NCI-H748 treated with DMSO at 0.1 percent for 48 hours (cell line): ENCODE data around the gene TTYH3.

Experiments used
- DNase-seq: peaks from one replicate; lab custom pipeline; 2025; lab: John Stamatoyannopoulos, UW

TTYH3 gene

DNA sequence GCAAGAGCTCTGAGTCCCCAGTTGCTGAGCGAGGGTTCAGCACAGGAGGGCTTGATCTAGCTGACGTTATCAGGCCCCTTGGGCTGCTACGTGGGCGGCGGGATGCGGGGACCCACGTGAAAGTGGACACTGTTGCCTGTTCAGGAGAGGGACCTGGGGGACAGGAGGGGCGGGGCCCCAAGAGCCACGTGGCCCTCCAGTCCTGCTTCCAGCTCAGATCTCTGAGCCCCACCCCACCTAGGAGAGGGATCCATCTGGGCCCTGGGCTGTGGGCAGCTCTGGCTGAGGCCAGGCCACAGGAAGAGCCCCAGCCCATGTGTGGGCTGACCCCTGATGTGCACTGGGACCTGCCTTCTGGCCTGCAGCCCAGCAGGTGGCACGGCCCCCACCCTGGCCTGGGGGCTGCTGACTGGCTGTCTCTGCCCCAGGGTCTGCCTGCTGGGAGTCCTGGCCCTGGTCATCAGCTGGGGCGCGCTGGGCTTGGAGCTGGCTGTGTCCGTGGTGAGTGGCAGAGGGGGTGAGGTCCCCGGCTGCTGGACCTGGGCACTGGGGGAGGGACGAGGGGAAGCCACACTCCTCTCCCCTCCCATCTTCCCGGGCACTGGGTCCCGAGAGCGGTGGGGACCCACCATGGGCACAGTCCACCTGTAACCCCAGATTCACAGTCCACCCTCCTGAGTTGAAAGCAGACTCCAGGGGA is 17.5 kb downstream of the TTYH3 start:
- DNase-seq = no peak

DNA sequence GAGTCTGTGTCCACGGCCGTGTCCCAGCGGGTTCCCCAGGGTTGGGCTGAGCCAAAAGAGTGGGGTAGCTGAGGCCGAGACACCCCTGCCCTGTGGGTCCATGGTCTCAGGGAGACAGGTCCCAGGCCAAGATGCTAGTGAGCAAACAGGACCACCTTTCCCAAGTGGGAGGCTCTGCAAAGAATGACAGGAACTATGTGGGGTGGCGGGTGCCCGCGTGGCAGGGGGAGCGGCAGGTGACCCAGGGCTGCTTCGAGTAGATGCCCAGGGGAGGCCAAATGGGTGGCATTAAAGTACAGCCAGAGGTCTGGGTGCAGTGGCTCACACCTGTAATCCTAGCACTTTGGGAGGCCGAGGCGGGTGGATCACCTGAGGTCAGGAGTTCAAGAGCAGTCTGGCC is 18.2 kb downstream of the TTYH3 start:
- DNase-seq = no peak

DNA sequence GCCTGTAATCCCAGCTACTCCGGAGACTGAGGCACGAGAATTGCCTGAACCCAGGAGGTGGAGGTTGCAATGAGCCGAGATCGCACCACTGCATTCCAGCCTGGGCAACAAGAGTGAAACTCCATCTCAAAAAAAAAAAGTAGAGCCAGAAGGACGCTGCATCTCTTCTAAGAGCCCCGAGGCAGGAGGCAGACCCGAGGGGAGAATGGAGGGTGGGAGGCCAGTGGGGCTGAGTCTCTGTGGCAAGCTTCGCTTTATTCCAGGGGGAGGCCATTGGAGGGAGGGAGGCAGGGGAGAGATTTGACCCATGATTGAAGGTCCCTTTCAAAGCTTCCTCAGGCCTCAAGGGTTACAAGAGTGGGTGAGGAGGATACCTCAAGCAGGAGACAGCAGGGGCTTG is 18.7 kb downstream of the TTYH3 start:
- no peak for DNase-seq

DNA sequence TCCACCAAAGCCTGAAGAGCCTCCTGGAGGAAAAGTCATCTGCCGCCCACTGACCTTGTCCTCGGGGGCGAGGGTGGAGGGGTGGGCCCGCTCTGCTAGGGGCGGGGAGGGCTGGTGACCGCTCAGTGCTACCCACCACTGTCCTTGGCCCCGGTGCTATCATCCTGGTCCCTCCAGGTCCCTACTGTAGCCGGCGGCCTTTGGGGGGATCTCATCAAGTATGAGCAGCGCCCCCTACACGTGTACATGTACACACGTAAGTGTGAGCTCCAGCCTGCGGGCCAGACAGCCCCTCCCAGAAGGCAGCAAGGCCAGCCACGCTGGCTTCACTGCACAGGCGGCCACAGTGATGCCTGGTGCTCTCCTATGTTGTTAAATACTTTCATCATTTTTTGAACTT is 19.6 kb downstream of the TTYH3 start:
- DNase-seq = no peak

DNA sequence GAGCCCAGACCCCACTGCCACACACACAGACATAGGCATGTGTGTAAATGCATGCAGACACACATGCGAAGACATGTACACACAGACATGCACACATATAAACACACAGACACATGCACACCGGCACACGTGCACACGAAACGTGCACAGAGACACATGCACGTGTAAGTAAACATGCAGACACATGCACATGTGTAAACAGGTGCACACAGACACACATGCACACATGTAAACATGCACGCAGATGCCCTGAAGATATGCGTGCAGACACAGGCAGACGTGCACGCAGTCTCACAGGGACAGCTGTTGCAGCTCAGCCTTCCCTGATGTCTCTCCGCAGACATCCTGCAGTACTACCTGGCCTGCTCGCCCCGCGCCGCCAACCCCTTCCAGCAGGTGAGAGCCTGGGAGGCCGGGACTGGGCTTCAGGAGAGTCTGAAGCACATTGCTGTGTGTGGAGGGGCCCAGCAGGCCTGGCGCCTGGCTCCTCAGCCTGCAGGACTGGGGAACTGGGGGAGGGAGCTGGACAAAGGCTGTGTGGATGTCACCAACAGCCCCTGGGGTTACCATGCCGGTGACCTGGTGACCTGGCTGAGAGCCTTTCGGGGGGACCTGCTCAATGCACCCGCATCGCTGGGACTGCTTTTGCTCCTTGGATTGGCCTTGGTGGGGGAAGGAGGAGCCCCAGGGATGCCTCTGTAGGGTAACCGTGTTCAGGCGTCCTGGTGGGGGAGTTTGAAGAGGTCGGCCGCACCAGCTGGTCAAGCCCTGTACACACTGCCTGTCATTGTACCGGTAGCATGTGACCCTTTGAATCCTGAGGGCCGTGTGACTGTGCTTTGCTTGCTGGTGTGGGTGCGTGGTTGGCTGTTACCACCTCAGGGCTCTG is 20.3 kb downstream of the TTYH3 start:
- DNase-seq = no peak

DNA sequence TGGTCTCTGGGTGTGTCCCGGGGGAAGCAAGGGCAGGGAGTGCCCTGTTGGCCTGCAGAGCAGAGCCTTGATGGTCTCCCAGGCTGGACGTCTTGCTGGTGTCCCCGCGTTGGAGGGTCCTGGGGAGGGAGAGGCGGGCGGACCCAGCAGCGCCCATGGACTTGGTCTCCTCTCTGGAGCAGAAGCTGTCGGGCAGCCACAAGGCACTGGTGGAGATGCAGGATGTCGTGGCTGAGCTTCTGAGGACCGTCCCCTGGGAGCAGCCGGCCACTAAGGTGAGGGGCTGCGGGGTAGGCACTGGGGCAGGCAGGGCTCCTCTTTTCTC is 20.9 kb downstream of the TTYH3 start:
- no peak for DNase-seq

DNA sequence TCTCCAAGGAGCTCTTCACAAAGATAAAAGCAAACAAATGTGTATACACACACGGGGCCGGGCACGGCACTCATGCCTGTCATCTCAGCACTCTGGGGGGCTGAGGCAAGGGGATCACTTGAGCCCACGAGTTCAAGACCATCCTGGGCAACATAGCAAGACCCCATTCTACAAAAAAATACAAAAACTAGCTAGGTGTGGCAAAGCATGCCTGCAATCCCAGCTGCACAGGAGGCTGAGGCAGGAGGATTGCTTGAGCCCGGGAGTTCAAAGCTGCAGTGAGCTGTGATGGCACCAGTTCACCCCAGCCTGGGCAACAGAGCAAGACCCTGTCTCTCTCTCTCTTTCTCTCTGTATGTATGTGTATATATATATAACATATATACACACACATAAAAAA is 22.3 kb downstream of the TTYH3 start:
- no peak for DNase-seq

DNA sequence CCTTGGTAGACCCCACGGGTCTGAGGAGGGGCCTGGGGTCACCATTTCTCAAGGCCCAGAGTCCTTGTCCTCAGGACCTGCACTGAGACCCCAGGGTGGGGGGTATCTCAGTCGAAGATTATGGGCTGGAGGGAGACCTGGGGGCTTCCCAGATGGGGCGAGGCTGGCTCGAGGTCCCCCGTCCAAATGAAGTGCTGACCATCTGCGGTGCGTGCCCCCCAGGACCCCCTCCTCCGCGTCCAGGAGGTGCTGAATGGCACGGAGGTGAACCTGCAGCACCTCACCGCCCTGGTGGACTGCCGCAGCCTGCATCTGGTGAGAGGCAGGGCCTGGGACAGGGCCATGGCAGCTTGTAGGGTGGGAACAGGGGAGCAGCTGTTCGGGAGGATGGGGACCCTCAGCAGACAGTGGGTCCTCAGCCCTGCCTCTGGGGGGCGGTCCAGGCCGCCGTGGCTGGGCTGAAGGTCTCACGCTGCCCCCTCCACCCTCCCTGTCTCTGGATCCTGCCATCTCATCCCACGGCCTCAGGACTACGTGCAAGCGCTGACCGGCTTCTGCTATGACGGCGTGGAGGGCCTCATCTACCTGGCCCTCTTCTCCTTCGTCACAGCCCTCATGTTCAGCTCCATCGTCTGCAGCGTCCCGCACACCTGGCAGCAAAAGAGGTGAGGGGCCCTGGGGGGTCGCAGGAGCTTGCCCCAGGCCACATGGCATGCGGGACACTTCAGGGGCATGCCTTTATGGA is 24.3 kb downstream of the TTYH3 start:
- no peak for DNase-seq

DNA sequence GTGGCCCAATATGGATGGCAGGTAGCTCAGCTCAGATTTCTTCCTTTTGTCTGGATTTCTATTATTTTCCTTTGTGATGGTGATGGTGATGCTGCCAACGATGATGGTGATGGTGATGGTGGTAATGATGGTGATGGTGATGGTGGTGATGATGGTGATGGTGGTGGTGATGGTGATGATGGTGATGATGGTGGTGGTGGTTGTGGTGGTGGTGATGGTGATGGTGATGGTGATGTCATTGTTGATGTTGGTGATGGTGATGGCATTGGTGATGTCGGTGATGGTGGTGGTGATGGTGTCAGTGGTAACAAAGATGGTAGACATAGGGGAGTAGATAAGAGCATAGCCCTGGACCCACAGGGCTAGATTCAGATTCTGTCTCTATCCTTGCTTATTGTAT is 25.4 kb downstream of the TTYH3 start:
- DNase-seq = no peak

DNA sequence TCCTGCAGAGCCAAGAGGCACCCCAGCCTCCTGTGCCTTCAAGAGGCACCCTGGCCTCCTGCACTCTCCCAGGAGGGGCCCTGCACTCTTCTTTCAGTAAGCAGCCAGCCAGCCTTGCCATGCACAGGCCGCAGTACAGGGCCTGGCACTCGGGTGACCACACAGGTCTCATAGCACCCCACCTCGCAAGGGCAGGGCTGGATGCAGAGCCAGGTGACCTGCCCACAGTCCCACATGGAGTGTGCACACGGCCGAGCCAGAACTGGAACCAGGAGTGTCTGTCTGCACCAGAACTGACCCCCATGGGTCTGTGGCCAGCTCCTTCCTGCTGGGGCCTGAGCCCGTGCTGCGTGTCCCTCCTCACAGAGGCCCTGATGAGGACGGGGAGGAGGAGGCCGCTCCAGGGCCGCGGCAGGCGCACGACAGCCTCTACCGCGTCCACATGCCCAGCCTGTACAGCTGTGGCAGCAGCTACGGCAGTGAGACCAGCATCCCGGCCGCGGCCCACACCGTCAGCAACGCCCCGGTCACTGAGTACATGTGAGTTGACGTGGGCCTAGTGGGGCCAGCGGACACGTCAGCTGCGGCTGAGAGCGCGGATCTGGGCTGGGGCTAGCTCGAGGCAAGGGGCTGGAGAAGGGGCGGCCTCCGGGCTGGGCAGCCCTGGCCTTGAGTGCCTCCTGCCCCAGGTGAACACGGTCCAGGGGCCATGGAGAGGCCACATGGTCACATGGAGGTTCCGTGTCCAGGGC is 26.3 kb downstream of the TTYH3 start:
- DNase-seq = no peak

DNA sequence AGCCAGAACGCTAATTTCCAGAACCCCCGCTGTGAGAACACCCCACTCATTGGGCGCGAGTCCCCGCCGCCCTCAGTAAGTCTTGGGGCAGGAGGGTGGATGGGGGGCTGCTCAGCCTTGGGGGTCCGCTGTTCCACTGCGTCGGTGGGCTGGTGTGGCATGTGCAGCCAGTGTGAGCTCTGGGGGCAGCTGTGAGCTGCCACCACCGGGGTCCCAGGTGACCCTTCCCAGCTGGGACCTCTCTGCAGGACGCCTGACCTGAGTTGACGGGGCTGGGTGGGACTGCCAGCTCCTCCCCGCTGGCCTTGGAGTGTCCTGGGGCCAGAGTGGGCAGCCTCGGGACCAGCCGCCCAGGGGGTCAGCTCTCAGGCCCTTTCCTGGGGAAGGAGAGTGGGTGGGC is 27.2 kb downstream of the TTYH3 start:
- DNase-seq = no peak

DNA sequence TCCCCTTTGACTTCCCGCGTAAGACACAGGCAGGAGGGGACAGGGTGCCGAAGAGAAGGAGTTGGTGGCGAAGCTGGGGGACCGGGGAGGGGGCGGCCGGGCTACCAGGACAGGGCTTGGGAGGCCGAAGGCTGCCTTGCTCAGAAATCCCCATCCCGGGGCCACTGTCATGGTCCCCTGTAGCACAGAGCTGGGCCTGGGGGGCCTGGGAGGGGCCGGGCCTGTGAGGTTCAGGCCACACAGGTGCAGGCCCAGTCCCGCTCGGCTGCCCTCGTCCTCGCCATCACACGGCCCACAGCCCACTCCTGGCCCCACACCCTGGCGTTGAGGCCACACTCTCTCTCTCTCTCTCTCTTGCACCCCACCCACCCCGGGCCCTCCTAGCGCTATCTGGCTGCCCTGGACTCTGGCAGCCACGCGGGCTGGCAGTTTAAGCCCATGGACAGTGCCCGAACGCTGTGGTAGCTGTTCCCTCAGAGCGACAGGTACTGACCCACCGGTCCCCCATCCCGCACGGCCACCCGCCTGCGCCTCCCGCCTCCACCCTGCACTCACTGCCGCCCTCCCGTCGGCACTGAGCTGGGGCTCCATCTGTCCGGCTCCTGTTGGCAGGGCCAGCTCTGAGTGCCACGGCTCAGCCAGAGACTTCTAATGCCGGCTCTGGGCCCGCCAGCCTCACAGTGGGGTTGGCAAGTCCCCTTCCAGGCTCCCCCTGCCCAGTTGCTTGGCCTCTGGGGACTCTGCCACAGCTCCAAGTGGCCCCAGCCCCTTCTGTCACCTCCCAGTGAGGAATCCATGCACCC is 28.0 kb downstream of the TTYH3 start:
- no peak for DNase-seq

DNA sequence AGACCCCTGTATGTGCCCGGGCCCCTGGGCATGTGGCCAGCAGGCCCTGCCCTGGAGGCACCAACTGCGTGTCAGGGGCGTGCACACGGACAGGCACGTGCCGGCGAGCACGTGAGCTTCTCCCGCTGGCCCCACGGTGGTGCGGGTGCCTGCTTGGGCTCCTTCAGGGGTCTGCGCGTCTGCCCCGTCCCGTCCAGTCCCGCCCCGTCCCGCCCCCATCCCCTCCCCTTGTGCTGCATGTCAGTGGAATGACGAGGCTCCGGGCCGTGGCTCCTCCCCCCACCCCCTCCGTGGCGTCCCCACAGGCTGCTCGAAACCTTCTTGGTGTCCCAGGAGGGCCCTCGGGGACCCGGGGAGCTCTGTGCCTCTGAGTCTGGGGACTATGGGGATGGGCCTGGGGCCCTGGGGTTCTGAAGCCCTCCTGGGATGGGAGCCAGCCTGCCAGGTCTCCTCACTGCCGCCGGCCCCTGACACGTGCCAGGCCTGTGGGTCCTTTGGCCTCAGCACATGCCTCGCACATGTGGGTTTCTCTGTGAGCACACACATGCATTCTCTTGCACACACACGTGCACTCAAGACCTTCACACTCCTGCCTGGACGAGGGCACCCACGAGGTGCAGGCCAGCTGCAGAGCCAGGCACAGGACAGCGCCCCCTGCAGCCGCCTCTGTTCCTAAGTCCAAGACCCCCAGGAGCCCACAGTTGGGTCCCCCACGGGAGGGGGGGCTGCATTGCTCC is 28.7 kb downstream of the TTYH3 start:
- DNase-seq = no peak

DNA sequence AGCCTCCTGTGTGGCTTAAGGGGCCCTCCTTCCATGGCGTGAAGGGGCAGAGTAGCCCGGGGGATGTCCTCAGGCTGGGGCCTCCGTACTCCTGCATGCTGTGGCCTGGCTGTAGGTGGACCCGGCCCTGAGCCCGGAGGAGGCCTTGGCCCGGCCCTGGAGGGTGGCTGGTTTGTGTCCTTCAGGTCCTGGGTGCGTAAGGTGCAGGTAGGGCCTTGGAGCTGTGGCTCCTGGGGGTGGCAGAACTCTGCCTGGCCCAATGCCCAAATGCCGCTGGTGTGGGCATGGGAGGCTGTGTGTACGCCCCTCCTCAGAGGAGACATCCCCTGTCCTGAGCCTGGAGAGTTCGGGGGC is 29.3 kb downstream of the TTYH3 start:
- DNase-seq = no peak

DNA sequence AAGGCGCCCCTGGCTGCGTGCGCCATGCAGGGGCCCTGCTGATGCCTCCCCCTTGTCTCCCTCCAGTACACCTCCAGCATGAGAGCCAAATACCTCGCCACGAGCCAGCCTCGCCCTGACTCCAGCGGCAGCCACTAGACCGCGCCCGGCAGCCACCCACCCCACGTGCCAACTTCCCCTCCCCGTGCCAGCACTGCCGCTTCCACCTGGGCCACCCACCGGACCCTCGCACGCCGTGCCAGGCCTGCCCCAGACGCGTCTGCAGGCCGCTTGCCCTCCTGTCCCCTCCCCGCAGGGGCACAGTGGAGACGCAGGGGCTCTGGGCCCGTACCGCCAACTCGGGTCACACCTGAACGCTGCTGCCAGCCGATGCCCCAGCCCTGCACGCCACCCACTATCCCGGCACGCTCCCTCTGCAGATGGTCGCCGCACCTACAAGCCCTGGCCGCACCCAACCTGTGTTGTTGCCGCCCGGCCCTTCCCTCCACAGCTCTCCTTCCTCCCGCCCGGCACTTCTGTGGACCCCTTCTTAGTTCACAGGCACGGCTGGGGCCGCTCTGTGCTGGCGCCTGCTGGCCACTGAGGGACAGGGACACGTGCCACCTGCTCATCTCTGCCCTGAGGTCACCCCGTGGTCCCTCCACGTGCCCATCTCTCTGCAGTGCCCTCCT is 30.0 kb downstream of the TTYH3 start:
- no peak for DNase-seq

DNA sequence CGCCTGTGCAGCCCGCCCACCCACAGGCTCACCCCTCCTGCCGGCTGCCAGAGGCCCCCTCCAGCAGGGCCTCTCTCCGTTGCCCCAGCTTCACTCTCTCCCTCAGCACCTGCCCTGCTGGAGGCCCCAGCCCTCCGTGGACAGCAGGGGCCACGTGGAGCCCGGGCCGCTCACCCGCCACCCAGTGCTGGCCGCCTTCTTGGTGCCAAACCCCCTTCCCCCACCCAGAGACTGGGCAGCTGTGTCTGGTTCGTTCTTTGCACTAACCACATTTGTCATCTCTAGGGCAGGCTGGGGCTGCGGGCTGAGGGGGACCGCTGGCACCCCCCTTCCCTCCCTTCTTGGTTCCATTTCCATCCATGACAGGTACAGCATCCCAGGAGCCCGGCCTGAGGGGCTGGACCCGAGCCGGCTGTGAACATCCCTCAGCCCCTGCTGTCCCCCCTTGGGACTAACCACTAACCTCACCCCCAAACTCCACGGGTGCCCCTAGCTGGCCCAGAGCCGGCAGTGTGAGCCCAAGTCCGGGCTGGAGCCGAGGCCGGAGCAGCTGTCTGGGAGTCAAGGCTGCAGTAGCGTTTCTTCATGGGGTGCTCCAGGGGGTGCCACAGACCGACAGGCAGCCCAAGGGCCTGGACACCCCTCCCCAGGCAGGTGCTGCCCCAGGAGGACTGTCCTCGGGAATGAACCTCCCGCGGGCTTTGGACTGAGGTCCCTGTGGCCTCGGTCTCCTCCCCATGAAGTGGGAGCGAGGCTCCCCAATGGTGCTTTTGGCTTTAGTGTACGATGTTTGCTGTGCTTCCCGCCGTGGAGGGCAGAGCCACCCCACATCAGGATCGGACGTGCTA is 30.7 kb downstream of the TTYH3 start:
- no peak for DNase-seq

DNA sequence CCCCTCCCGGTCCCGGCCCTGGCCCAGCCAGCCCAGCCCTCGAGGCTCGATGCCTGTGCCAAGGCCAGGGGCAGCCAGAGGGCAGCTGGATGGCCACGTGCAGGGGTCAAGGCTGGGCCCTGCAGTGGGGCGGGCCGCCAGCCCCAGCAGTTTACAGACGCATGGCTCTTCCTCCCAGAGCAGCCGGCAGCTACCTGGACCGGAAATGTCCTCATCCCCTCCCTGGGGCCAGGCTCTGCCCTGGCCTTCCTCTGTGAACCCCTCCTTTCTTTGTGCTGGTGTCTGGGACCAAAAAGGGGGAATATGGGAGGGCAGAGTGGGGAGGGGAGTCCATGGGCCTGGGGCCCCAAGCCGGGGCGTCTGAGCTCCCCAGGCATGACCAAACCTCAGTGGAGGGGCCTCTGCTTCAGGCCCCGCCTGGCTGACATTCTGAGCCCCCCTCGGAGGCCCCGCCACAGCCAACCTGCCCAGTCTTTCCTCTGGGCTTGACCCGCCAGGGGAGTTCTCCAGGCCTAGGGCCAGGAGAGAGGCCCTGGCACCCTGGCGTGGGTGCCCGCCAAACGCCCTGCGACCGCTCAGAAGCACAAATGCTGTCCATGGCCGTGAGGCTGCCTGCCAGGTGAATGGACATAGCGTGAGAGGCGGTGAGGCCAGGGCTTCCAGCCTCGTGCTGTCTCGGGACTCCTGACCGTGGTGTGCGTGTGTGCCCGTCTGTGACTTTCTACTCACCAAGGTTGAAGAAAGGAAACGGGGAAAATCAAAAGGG is 31.5 kb downstream of the TTYH3 start:
- DNase-seq = no peak

DNA sequence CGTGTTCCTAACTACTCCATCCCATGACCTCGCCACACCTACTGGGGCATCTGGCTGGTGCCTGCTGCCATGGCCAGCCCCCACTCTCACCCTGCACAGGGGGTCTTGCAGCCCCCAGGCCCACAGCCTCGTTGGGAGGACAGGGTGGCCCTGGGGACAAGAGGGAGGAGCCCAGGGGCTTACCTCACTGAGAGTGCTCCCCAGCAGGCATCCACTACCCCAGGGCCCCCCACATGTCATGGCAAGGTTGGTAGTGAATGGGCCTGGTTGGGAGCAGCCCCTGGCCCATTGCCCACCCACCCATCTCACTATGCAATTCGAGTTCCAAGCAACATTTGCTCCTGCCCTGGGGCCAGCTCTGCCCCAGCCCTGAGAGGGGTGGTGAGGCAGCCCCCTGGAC is 32.2 kb downstream of the TTYH3 start:
- no peak for DNase-seq

DNA sequence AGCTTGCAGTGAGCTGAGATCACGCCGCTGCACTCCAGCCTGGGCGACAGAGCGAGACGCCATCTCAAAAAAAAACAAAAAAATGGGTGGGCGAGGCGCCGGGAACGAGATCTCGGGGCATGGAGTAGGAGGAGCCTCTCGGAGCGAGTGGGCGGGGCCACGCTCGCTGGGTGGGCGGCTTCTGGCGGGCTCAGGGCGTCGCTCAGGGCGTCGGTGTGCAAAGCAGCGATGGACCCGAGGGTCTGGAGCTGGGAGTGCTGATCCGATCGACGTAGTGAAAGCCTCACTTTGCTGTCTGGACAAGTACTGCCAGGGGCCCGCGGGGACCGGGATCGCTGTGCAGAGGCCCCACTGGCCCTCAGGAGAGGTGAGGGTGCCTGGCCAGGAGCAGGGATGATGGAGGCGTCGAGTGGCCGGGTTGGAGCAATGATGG is 33.6 kb downstream of the TTYH3 start:
- DNase-seq = no peak
